ENCODE data around the gene PRM2. TPM values are rescaled to one million over a fixed set of nuclear protein-coding genes. Genes with fewer than 3 reads are reported as not detected.
A peak's percentile ranks its signal among the peaks of the same experiment; 100 is the strongest.

Gene PRM2
- total RNA-seq, 1 donor from 2014 or later, result not detected

DNA sequence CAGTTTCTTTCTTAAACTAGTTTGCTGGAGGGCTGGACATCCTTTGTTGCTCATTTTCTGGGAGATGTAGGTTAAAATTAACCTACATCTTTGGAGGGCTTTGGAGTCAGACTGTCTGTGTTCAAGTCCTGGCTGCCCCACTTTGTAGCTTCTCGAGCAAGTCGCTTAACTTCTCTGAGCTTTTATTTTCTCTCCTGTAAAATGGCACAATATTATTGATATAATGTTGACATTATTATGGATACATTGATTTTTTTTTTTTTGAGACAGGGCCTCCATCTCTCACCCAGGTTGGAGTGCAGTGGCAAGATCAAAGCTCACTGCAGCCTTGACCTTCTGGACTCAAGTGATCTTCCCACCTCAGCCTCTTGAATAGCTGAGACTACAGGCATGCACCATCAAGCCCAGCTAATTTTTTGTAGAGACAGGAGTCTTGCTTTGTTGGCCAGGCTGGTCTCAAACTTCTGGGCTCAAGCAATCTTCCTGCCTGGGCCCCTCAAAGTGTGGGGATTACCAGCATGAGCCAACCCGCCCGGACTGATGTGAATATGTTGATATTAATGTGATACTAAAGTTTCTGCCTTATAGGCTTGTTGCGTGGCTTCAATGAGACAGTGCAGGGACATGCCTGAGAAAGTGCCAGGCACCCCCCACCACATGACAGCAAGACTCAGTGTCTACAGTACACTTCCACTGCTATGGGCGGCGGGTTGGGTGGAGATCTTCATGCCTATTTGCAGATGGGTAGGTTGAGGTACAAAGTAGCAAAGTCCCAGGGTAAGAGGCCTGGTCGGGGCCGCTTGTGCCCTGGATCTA, 37.4 kb upstream of the PRM2 start:
- Mint-ChIP-seq H3K36me3 (ENCODE audit: low read depth) (no peaks in the 10 kb centered on the region), H3K4me1 (ENCODE audit: low read depth) (peaks cover 58% of the 10 kb centered on the region), H3K9me3 (no peaks in the 10 kb centered on the region), H3K27ac (no peak overlapping the region), H3K27me3 (ENCODE audit: insufficient read depth) (no peaks in the 10 kb centered on the region), H3K4me3 (no peak overlapping the region)
- no peak for DNase-seq (ENCODE audit: low spot score)
- intact Hi-C loops (cut with micrococcal nuclease), result loop anchor here (5.0 kb wide), 1 partner anchor 236 kb away; no protein-coding TSS in a partner anchor

DNA sequence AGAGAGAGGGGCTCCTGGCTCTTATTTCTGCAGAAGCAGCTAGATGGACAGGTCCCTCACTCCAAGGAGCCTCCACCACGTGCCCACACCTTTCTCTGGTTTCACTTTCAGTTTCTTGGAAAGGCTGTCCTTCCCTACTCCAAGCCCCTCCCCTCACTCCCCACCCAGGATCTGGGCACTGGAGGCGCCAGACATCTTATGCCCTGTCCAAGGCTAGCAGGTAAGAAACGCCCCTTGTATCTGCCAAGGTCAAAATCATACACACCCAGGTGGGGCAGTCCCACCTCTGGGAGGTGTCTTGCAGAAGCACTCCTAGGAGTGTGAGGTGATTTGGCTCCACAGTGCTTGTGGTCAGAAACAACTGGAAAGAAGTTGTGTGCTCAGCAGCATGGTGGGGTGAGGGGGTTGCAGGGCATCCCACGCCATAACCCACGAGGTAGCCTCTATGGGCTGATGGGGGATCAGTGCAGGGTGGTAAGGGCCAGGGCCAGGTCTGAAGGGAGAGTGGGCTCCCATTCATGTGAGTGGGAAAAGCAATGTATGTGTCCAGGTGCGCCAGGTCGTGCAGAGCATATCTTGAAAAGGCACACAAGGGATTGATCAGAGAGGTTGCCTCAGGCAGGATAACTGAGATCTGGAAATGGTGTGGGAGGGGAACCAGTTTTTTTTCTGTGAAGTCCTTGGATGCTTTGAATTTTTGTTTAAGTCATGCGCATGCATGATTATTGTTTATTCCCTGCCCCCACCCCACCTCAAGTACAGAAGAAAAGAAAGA, 36.6 kb upstream of the PRM2 start:
- peaks cover 61% of the 10 kb centered on the region for H3K4me1 Mint-ChIP-seq (ENCODE audit: low read depth)
- no peaks in the 10 kb centered on the region for H3K36me3 Mint-ChIP-seq (ENCODE audit: low read depth)
- peak; percentile 38 for DNase-seq (ENCODE audit: low spot score)
- H3K27me3 Mint-ChIP-seq (ENCODE audit: insufficient read depth), result peaks cover 3% of the 10 kb centered on the region
- peak overlapping the region; percentile 57 for H3K27ac Mint-ChIP-seq
- intact Hi-C loops (cut with micrococcal nuclease), result loop anchor here (5.0 kb wide), 1 partner anchor 236 kb away; no protein-coding TSS in a partner anchor
- peak overlapping the region; percentile 27 for H3K4me3 Mint-ChIP-seq
- no peaks in the 10 kb centered on the region for H3K9me3 Mint-ChIP-seq

DNA sequence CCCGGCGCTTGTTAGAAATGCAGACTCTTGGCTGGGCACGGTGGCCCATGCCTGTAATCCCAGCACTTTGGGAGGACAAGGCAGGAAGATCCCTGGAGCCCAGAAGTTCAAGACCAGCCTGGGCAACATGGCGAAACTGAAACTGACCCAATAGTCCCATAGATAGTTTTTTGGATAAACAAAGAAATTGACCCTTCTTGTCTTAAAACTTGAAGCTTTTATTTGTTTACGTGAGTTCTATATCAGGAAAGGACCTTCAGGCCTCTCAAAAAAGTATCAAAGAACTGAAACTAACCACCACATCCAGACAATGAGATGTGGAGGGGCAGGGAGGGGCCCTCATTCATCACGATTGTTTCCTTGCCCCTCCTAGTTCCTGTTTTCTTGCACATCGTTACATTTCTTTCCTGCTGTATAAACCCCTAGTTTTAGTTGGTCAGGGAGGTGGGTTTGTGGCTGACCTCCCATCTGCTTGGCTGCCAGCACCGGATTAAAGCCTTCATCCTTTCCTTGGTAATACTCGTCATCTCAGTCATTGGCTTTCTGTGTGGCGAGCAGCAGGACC, 34.8 kb upstream of the PRM2 start:
- Mint-ChIP-seq H3K27ac (peak overlapping the region; percentile 83), H3K27me3 (ENCODE audit: insufficient read depth) (peaks cover 3% of the 10 kb centered on the region), H3K4me1 (ENCODE audit: low read depth) (peaks cover 61% of the 10 kb centered on the region), H3K4me3 (peak overlapping the region; percentile 34), H3K36me3 (ENCODE audit: low read depth) (no peaks in the 10 kb centered on the region), H3K9me3 (no peaks in the 10 kb centered on the region)
- intact Hi-C loops (cut with micrococcal nuclease), result loop anchor here (1.0 to 5.0 kb wide), 9 partner anchors 14 to 346 kb away; partner anchors contain the start of gene RMI2
- DNase-seq (ENCODE audit: low spot score), result peak; percentile 57

- peaks cover 59% of the 10 kb centered on the region for H3K4me1 Mint-ChIP-seq (ENCODE audit: low read depth)
- H3K27me3 Mint-ChIP-seq (ENCODE audit: insufficient read depth), result peaks cover 3% of the 10 kb centered on the region
- DNase-seq (ENCODE audit: low spot score), result no peak
- H3K27ac Mint-ChIP-seq, result no peak overlapping the region
- H3K4me3 Mint-ChIP-seq, result peak overlapping the region; percentile 34
- no peaks in the 10 kb centered on the region for H3K36me3 Mint-ChIP-seq (ENCODE audit: low read depth)
- H3K9me3 Mint-ChIP-seq, result no peaks in the 10 kb centered on the region
- intact Hi-C loops (cut with micrococcal nuclease), result loop anchor here (2.0 to 5.0 kb wide), 3 partner anchors 24 to 346 kb away; no protein-coding TSS in a partner anchor
Observed at GRCh38 chr16:11310634-11310977, 34.3 kb upstream of the PRM2 start.

DNA sequence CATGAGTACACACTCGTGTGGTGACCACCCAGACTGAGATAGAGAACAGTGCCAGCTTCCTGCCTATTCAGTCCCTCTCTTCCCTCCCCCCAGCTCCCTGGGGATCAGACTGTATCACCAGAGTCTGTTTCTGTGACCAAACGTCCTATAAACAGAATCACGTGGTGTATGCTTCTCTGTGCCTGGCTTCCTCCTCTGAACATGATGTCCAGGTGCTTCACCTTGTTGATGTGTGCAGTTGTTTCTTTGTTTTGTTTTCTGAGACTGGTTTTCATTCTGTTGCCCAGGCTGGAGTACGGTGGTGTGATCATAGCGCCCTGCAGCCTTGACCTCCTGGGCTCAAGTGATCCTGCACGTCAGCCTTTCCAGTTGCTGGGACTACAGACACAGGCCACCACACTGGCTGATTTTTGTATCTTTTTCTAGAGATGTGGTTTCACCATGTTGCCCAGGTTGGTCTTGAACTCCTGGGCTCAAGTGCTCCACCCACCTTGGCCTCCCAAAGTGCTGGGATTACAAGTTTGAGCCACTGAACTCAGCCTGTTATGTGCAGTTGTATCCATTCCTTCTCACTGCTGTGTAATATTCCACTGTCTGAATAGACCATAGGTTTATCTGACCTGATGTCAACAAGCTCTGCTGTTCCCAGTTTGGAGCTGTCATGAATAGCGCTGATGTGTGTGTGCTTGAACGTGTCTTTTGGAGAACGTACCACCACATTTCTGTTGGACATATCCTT, 33.8 kb upstream of the PRM2 start:
- Mint-ChIP-seq H3K4me1 (ENCODE audit: low read depth) (peaks cover 59% of the 10 kb centered on the region), H3K4me3 (no peak overlapping the region), H3K36me3 (ENCODE audit: low read depth) (no peaks in the 10 kb centered on the region), H3K9me3 (no peaks in the 10 kb centered on the region), H3K27me3 (ENCODE audit: insufficient read depth) (peaks cover 3% of the 10 kb centered on the region), H3K27ac (no peak overlapping the region)
- DNase-seq (ENCODE audit: low spot score), result no peak
- intact Hi-C loops (cut with micrococcal nuclease), result loop anchor here (2.0 to 5.0 kb wide), 3 partner anchors 23 to 345 kb away; no protein-coding TSS in a partner anchor

GRCh38 chr16:11308493-11309283, 32.4 kb upstream of the PRM2 start:
- DNase-seq (ENCODE audit: low spot score), result no peak
- intact Hi-C loops (cut with micrococcal nuclease), result no loop called here
- H3K27ac Mint-ChIP-seq, result no peak overlapping the region
- H3K9me3 Mint-ChIP-seq, result no peaks in the 10 kb centered on the region
- no peak overlapping the region for H3K4me3 Mint-ChIP-seq
- H3K27me3 Mint-ChIP-seq (ENCODE audit: insufficient read depth), result peaks cover 3% of the 10 kb centered on the region
- H3K36me3 Mint-ChIP-seq (ENCODE audit: low read depth), result no peaks in the 10 kb centered on the region
- H3K4me1 Mint-ChIP-seq (ENCODE audit: low read depth), result peaks cover 52% of the 10 kb centered on the region

GRCh38 chr16:11307639-11308492, 31.6 kb upstream of the PRM2 start:
- Mint-ChIP-seq H3K4me1 (ENCODE audit: low read depth) (peaks cover 43% of the 10 kb centered on the region), H3K9me3 (no peaks in the 10 kb centered on the region), H3K27me3 (ENCODE audit: insufficient read depth) (peaks cover 4% of the 10 kb centered on the region), H3K36me3 (ENCODE audit: low read depth) (no peaks in the 10 kb centered on the region), H3K27ac (no peak overlapping the region), H3K4me3 (no peak overlapping the region)
- DNase-seq (ENCODE audit: low spot score), result no peak
- intact Hi-C loops (cut with micrococcal nuclease), result no loop called here

DNA sequence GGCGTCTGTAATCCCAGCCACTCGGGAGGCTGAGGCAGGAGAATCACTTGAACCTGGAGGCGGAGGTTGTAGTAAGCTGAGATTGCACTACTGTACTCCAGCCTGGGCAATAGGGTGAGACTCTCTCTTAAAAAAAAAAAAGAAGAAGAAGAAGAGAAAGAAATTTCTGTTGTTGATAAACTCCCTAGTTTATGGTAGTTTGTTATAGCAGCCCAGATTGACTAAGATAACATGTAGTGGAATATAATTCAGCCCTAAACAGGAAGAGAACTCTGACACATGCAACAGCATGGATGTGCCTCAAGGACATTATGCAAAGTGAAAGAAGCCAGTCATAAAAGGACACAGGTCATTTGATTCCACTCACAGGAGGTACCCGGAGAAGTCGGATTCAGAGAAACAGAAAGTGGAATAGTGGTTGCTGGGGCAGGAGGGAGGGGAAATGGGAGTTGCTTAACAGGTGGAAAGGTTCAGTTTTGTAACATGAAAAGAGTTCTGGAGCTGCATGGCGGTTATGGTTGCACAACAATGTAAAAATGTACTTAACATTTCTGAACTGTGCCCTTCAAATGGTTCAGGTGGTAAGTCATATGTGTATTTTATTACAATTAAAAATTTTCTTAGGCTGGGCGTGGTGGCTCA, 30.8 kb upstream of the PRM2 start:
- Mint-ChIP-seq H3K4me1 (ENCODE audit: low read depth) (peaks cover 37% of the 10 kb centered on the region), H3K4me3 (no peak overlapping the region), H3K9me3 (no peaks in the 10 kb centered on the region), H3K27me3 (ENCODE audit: insufficient read depth) (peaks cover 4% of the 10 kb centered on the region), H3K36me3 (ENCODE audit: low read depth) (no peaks in the 10 kb centered on the region), H3K27ac (no peak overlapping the region)
- DNase-seq (ENCODE audit: low spot score), result no peak
- intact Hi-C loops (cut with micrococcal nuclease), result no loop called here

GRCh38 chr16:11306381-11306780, 30.1 kb upstream of the PRM2 start:
- no peak for DNase-seq (ENCODE audit: low spot score)
- no peaks in the 10 kb centered on the region for H3K9me3 Mint-ChIP-seq
- H3K4me3 Mint-ChIP-seq, result no peak overlapping the region
- H3K27ac Mint-ChIP-seq, result no peak overlapping the region
- H3K4me1 Mint-ChIP-seq (ENCODE audit: low read depth), result peaks cover 29% of the 10 kb centered on the region
- H3K27me3 Mint-ChIP-seq (ENCODE audit: insufficient read depth), result peaks cover 4% of the 10 kb centered on the region
- intact Hi-C loops (cut with micrococcal nuclease), result no loop called here
- no peaks in the 10 kb centered on the region for H3K36me3 Mint-ChIP-seq (ENCODE audit: low read depth)

- intact Hi-C loops (cut with micrococcal nuclease), result no loop called here
- H3K27me3 Mint-ChIP-seq (ENCODE audit: insufficient read depth), result peaks cover 11% of the 10 kb centered on the region
Observed at GRCh38 chr16:11303405-11304138, 27.3 kb upstream of the PRM2 start.

More at GRCh38 chr16:11303405-11304138, 27.3 kb upstream of the PRM2 start:
- Mint-ChIP-seq H3K4me1 (ENCODE audit: low read depth) (peaks cover 17% of the 10 kb centered on the region), H3K4me3 (no peak overlapping the region), H3K36me3 (ENCODE audit: low read depth) (no peaks in the 10 kb centered on the region), H3K9me3 (no peaks in the 10 kb centered on the region), H3K27ac (no peak overlapping the region)
- no peak for DNase-seq (ENCODE audit: low spot score)
